SW 1271 (cell line): Measurements from ENCODE around the gene TMEM106B.
"Not testable (repeated sequence)": the region's sequence is repeated elsewhere in the genome, so short reads cannot be mapped to it uniquely, and the experiment has no call there.

Experiments used
- DNase-seq, 2 experiments: peaks; one replicate each; lab custom pipeline; 2025; lab: John Stamatoyannopoulos, UW

TMEM106B gene

GRCh38 chr7:12211054-12211710 is at the start of gene TMEM106B:
TSS of gene TMEM106B (plus strand) at chr7:12211294. CDS start at chr7:12214811, 3,517 bp downstream.
- DNase-seq = peak; percentile 94 to 96

- peak; percentile 35 to 60 for DNase-seq
Observed at GRCh38 chr7:12162415-12163113, 48.5 kb upstream of the TMEM106B start.

GRCh38 chr7:12168065-12168464 is 43.0 kb upstream of the TMEM106B start:
- DNase-seq = not testable (repeated sequence)

GRCh38 chr7:12169981-12170820 is 40.9 kb upstream of the TMEM106B start:
- not testable (repeated sequence) for DNase-seq

- DNase-seq = no peak
Observed at GRCh38 chr7:12173671-12174070, 37.4 kb upstream of the TMEM106B start.

- no peak for DNase-seq
Observed at GRCh38 chr7:12174931-12175330, 36.2 kb upstream of the TMEM106B start.

GRCh38 chr7:12178317-12178716 is 32.8 kb upstream of the TMEM106B start:
- DNase-seq = no peak

GRCh38 chr7:12194426-12194825 is 16.7 kb upstream of the TMEM106B start:
- no peak for DNase-seq

GRCh38 chr7:12196386-12196785 is 14.7 kb upstream of the TMEM106B start:
- DNase-seq = no peak

GRCh38 chr7:12199363-12199762 is 11.7 kb upstream of the TMEM106B start:
- DNase-seq = peak; percentile 5 to 46

GRCh38 chr7:12207046-12207445 is 4.0 kb upstream of the TMEM106B start:
- no peak for DNase-seq

- DNase-seq = no peak
Observed at GRCh38 chr7:12209221-12209620, 1.9 kb upstream of the TMEM106B start.

GRCh38 chr7:12210179-12211053 is 678 bp upstream of the TMEM106B start:
- DNase-seq = peak in 1 of 2 experiments; percentile 79

- DNase-seq = peak in 1 of 2 experiments; percentile 40
Observed at GRCh38 chr7:12211711-12212485, 804 bp downstream of the TMEM106B start.

GRCh38 chr7:12217311-12217710 is 6.2 kb downstream of the TMEM106B start:
- DNase-seq = no peak

GRCh38 chr7:12220389-12221046 is 9.4 kb downstream of the TMEM106B start:
- no peak for DNase-seq

- DNase-seq = no peak
Observed at GRCh38 chr7:12221414-12221813, 10.3 kb downstream of the TMEM106B start.

GRCh38 chr7:12222889-12223579 is 11.9 kb downstream of the TMEM106B start:
- no peak for DNase-seq

- DNase-seq = not testable (repeated sequence)
Observed at GRCh38 chr7:12225017-12225416, 13.9 kb downstream of the TMEM106B start.

- no peak for DNase-seq
Observed at GRCh38 chr7:12226756-12227155, 15.7 kb downstream of the TMEM106B start.
